OCI-LY1 (cell line): ENCODE results near the gene SLC35F2.

ENCODE experiments used
- H2AFZ ChIP-seq: fragments of 200-600 bp; sonication (generic), shearing (Covaris generic); 2 replicates; pipeline ENCODE4 v1.6.0; 2014; ENCODE audit warnings: antibody characterized with exemption, mild to moderate bottlenecking, low read length
- H3F3A ChIP-seq: fragments of 200-600 bp; sonication (generic), shearing (Covaris generic); 2 replicates; pipeline ENCODE4 v1.6.0; 2014; ENCODE audit warnings: mild to moderate bottlenecking, antibody characterized with exemption, low read length, moderate library complexity; ENCODE audit not compliant: insufficient read depth
- H3K27ac ChIP-seq: fragments of 200-600 bp; sonication (generic); 2 replicates; pipeline ENCODE4 v1.5.1; 2014; ENCODE audit warnings: low read length, mixed run types, mild to moderate bottlenecking, low read depth; ENCODE audit not compliant: poor library complexity, severe bottlenecking
- H3K27me3 ChIP-seq: fragments of 200-600 bp; sonication (generic); 2 replicates; pipeline ENCODE4 v1.6.0; 2014; ENCODE audit warnings: antibody characterized with exemption, mild to moderate bottlenecking, low read length, moderate library complexity; ENCODE audit not compliant: insufficient read depth
- H3K36me3 ChIP-seq: fragments of 200-600 bp; sonication (generic); 2 replicates; pipeline ENCODE4 v1.6.1; 2014; ENCODE audit warnings: mild to moderate bottlenecking, antibody characterized with exemption, low read length, moderate library complexity, mixed read lengths; ENCODE audit not compliant: insufficient read depth
- H3K4me1 ChIP-seq: fragments of 200-600 bp; sonication (generic); 2 replicates; pipeline ENCODE4 v1.5.1; 2014; ENCODE audit warnings: mild to moderate bottlenecking, low read length, moderate library complexity; ENCODE audit not compliant: insufficient read depth, severe bottlenecking
- H3K4me2 ChIP-seq: fragments of 200-600 bp; sonication (generic), shearing (Covaris generic); 2 replicates; pipeline ENCODE4 v1.6.1; 2014; ENCODE audit warnings: low read length
- H3K4me3 ChIP-seq: fragments of 200-600 bp; sonication (generic); 2 replicates; pipeline ENCODE4 v1.5.1; 2014; ENCODE audit warnings: low read length, low read depth, mild to moderate bottlenecking, mixed read lengths; ENCODE audit not compliant: poor library complexity, severe bottlenecking
- H3K79me2 ChIP-seq: fragments of 200-600 bp; shearing (Covaris generic); 2 replicates; pipeline ENCODE4 v1.6.1; 2016; ENCODE audit warnings: mixed run types, low read length, mixed read lengths; ENCODE audit not compliant: insufficient read depth
- H3K9ac ChIP-seq: fragments of 200-600 bp; sonication (generic), shearing (Covaris generic); 2 replicates; pipeline ENCODE4 v1.6.1; 2014; ENCODE audit warnings: mild to moderate bottlenecking, low read length, mixed read lengths
- H3K9me2 ChIP-seq: fragments of 200-600 bp; sonication (generic), shearing (Covaris generic); 2 replicates; pipeline ENCODE4 v1.6.1; 2014; ENCODE audit warnings: low read depth, mild to moderate bottlenecking, low read length, mixed read lengths
- H3K9me3 ChIP-seq: fragments of 200-600 bp; shearing (Covaris generic); 2 replicates; pipeline ENCODE4 v1.6.1; 2014; ENCODE audit warnings: low read length, mixed read lengths
- H4K20me1 ChIP-seq: fragments of 200-600 bp; sonication (generic), shearing (Covaris generic); 2 replicates; pipeline ENCODE4 v1.6.0; 2016; ENCODE audit warnings: mild to moderate bottlenecking, low read length; ENCODE audit not compliant: insufficient read depth
- CTCF ChIP-seq: fragments of 200-600 bp; sonication (generic), shearing (Covaris generic); IDR thresholded peaks from 2 replicates; pipeline ENCODE4 v1.5.1; 2017; ENCODE audit warnings: mild to moderate bottlenecking, antibody characterized with exemption, low read length, moderate library complexity, mixed read lengths
- EZH2 ChIP-seq: fragments of 200-600 bp; sonication (generic), shearing (Covaris generic); IDR thresholded peaks from 2 replicates; pipeline ENCODE4 v1.8.0; 2017; ENCODE audit warnings: borderline replicate concordance, mixed run types, mild to moderate bottlenecking, antibody characterized with exemption, low read length, moderate library complexity, mixed read lengths

SLC35F2 gene

GRCh38 chr11:107792049-107792443, 66.5 kb downstream of the SLC35F2 start:
- H3K4me3 ChIP-seq = no peak overlapping the region
- H3K9ac ChIP-seq = no peak overlapping the region
- H3K9me2 ChIP-seq = no peaks in the 10 kb centered on the region
- H3K36me3 ChIP-seq = peaks cover 44% of the 10 kb centered on the region
- H3K4me2 ChIP-seq = no peak overlapping the region
- H3K27ac ChIP-seq = no peak overlapping the region
- H3K27me3 ChIP-seq = no peaks in the 10 kb centered on the region
- no peak for TF ChIP-seq CTCF
- no peak for TF ChIP-seq EZH2
- H3K9me3 ChIP-seq = 0 out of 2 replicates have a peak, but pooled peaks cover 4% of the 10 kb centered on the region
- H4K20me1 ChIP-seq = no peaks in the 10 kb centered on the region
- H3K4me1 ChIP-seq = no peaks in the 10 kb centered on the region
- no peaks in the 10 kb centered on the region for H3K79me2 ChIP-seq
- no peak overlapping the region for H2AFZ ChIP-seq
- no peaks in the 10 kb centered on the region for H3F3A ChIP-seq

- no peak overlapping the region for H3K4me3 ChIP-seq
- TF ChIP-seq EZH2 (no peak), CTCF (no peak)
- no peaks in the 10 kb centered on the region for H4K20me1 ChIP-seq
- H3F3A ChIP-seq = no peaks in the 10 kb centered on the region
- H3K27me3 ChIP-seq = no peaks in the 10 kb centered on the region
- H3K9me3 ChIP-seq = 0 out of 2 replicates have a peak, but pooled peaks cover 4% of the 10 kb centered on the region
- H3K9ac ChIP-seq = no peak overlapping the region
- no peak overlapping the region for H3K4me2 ChIP-seq
- H3K36me3 ChIP-seq = peaks cover 41% of the 10 kb centered on the region
- H3K4me1 ChIP-seq = no peaks in the 10 kb centered on the region
- no peaks in the 10 kb centered on the region for H3K79me2 ChIP-seq
- no peaks in the 10 kb centered on the region for H3K9me2 ChIP-seq
- H2AFZ ChIP-seq = no peak overlapping the region
- no peak overlapping the region for H3K27ac ChIP-seq
Observed at GRCh38 chr11:107791343-107792048, 67.1 kb downstream of the SLC35F2 start.

GRCh38 chr11:107789767-107790166, 68.8 kb downstream of the SLC35F2 start:
- Histone ChIP-seq H3F3A (no peaks in the 10 kb centered on the region), H3K4me1 (no peaks in the 10 kb centered on the region), H3K79me2 (no peaks in the 10 kb centered on the region), H3K27me3 (no peaks in the 10 kb centered on the region), H3K9ac (no peak overlapping the region), H3K4me2 (no peak overlapping the region), H3K27ac (no peak overlapping the region), H2AFZ (no peak overlapping the region), H3K9me3 (0 out of 2 replicates have a peak, but pooled peaks cover 1% of the 10 kb centered on the region), H3K4me3 (no peak overlapping the region), H4K20me1 (no peaks in the 10 kb centered on the region), H3K36me3 (peaks cover 25% of the 10 kb centered on the region), H3K9me2 (no peaks in the 10 kb centered on the region)
- no peak for TF ChIP-seq CTCF
- no peak for TF ChIP-seq EZH2
